GM12873 (cell line): ENCODE measurements around the gene FAF1.

Experiments used
- CTCF ChIP-seq: IDR thresholded peaks from 2 replicates; pipeline ENCODE4 v1.5.1; 2012; ENCODE audit warnings: low read depth, mild to moderate bottlenecking, moderate library complexity, low read length, control low read depth; ENCODE audit not compliant: insufficient read depth; ENCODE audit errors: missing control alignments

FAF1 gene

GRCh38 chr1:50599546-50599945 is 360.5 kb downstream of the FAF1 start:
- TF ChIP-seq CTCF = no peak

GRCh38 chr1:50595874-50596273 is 364.2 kb downstream of the FAF1 start:
- TF ChIP-seq CTCF = no peak

- TF ChIP-seq CTCF = no peak
Measured at GRCh38 chr1:50593515-50593914, 366.6 kb downstream of the FAF1 start.

GRCh38 chr1:50591598-50591997 is 368.5 kb downstream of the FAF1 start:
- no peak for TF ChIP-seq CTCF

- no peak for TF ChIP-seq CTCF
Measured at GRCh38 chr1:50582346-50582745, 377.7 kb downstream of the FAF1 start.

GRCh38 chr1:50570066-50570468 is 390.0 kb downstream of the FAF1 start:
- TF ChIP-seq CTCF = no peak

GRCh38 chr1:50568782-50569181 is 391.3 kb downstream of the FAF1 start:
- no peak for TF ChIP-seq CTCF
